ENCODE measurements around the gene C1orf226.

Gene C1orf226

DNA sequence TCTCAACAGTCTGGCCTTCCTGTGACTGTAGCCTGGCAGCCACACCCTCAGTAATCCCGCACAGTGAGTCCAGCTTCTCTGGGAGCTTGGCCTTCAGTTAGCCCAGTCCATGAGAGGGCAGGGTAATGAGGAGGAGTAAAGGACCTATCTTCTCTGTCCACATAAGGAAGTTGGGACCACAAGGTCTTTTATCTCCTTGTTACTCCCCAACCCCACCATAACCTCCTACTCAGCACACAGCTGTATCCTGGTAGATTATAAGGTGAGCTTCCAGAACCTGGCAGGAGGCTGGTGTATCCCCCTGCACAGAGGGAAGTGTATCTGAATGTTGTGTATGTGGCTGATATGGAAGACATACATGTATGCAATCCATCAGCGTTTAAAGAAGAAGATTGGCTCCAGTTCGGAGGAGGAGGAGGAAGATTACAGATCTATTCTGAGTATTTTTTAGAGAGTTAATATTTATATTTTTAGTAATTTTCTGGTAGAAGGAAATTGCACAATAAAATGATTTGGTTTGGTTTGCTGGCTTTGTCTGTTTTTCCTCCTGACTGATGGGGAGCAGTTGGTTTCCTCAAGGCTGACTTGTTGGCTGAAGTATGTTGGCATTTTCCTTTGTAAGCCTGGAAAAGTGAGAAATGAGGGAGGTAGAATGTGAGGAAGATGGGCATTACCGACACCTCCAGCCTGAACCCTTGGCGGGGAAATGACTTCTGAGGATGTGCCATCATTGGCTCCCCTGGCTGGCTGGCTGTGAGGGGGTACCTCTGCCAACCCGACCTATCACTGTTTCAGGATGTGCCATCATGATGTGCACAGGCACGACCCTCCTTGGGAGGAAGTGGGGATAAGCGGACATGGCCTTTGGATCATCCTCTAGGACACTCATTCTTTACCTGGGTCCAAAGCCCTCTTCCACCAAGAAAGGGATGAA, 5.0 kb downstream of the C1orf226 start:
- no peak for DNase-seq

GRCh38 chr1:162387226-162388082, 5.9 kb downstream of the C1orf226 start:
- no peak for DNase-seq

DNA sequence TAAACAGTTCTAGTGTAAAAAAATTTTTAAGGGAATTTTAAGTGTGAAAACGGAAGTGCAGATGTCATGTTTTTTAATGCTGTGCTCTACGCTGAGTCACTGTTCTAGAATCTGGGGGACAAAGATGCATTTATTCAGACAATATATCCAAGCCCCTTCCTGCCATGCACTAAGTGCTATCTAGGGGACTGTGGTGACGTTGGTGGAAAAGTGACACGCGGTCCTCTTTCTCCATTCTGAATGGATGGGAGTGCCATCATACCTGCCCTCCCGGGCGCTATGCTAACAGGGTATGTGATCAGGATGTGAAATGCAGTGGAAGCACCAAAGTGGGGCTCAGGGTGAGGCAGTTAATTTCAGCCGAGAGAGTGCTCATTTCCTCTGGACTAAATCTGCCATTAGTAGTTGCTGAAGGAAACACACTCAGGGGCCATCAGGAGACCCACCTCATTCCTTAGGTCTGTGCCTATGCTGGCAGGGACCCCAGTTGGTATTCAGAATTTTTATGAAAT, 6.6 kb downstream of the C1orf226 start:
- no peak for DNase-seq

DNA sequence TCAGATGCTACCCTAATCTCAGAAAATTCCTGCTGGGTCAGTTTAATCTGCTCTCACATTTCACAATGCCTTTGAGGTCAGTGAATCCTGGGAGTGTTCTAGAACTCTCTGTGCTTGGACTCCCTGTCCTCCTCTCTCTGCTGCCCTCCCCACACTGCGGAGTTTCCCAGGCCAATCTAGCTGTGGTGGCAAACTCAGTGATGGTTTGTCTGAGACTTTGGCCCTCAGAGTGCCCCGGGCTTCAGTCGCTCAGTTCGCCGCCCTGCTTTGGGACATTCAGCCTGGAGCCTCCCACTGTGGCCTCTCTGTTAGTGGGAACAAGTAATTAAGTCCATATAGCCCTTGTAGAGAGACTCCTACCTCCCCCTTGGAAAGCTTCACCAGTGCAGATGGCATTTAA, 7.1 kb downstream of the C1orf226 start:
- no peak for DNase-seq

- DNase-seq = no peak
Measured at GRCh38 chr1:162389021-162389818, 7.7 kb downstream of the C1orf226 start.

- no peak for DNase-seq
Measured at GRCh38 chr1:162389971-162390370, 8.4 kb downstream of the C1orf226 start.

- DNase-seq = no peak
Measured at GRCh38 chr1:162390396-162391185, 9.1 kb downstream of the C1orf226 start.

DNA sequence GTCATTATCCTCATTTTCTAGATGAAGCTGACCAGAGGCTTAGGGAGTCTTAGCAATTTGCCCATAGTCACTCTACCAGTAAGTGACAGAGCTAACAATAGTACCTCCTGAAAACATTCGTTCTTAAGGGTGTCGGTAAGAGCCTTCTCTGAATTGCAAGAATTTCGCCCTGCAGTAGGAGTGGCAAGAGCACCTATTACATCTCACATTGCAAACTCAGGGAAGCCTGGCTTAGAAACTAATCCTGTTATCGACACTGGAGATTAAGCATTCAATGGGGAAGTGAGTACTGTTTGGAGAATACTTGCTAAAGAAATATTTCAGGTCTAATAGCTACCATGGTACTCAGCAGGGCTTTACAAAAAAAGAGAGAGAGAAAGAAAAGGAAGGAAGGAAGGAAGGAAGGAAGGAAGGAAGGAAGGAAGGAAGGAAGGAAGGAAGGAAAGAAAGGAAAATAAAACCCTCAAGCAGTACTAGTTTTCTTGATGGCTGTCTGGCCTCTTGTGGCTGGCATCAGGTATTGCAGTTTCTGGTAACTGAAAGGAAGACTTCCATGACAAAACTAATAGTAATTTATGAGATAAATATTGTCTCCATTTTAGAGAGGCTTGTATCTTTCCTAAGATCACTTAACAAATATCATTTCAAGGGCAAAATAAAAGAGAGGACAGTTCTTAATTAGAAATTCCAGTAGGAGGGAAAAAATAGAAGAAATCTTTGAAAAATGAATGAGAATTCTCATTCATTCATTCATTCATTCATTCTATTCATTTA, 10.4 kb downstream of the C1orf226 start:
- DNase-seq = no peak

- DNase-seq = no peak
Measured at GRCh38 chr1:162396201-162396906, 14.8 kb downstream of the C1orf226 start.

- no peak for DNase-seq
Measured at GRCh38 chr1:162397039-162397448, 15.5 kb downstream of the C1orf226 start.

DNA sequence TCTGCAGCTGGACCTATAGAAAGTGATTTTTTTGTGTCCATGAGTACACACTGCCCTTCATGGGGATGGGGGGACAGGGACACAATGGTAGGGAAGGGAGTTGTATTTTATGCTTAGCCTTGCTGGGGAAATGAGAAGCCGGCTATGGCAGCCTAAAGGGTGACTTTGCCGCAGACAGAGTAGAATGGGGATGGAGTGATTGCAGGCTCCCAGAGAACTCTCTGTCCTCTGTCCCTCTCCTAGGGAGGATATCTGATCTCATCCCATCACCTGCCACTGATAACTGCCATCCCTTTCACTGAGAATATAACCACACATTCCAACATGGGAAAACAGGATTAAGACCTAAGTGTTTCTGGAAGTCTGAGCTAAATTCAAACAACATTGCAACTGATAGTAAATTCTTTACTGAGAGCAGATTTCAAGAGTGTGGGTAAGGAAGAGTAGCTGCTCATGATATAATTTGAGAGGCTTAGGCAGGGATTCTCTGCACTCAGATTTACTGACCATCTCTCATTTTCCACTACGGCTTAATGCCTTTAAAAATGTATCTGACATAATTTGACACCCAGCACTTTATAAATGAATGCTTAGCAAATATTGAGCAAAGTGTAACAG, 16.5 kb downstream of the C1orf226 start:
- no peak for DNase-seq

DNA sequence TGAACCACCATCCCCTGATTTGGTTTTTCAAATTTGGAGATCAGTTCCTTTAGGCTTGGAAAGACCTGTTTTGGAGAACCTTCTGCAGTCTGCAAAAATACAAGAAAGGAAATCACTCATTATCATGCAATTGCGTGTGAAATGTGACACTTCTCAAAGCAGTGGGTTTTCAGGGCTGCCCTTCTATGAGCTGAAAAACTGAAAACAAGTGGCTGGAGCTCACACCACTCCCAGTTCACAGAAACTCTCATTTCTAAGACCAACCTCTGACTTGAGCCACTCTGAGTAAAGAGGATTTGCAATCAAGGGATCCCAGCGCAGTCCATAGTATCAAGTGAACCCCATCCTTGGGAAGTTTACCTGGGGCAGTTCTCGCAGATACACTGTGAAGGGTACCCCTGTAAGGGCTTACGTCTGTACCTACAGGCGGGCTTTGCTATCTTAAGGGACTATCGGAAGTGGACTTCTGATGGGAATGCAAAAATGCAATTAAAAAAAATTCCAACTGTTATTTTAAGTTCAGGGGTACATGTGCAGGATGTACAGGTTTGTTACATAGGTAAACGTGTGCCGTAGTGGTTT, 17.6 kb downstream of the C1orf226 start:
- DNase-seq = no peak

DNA sequence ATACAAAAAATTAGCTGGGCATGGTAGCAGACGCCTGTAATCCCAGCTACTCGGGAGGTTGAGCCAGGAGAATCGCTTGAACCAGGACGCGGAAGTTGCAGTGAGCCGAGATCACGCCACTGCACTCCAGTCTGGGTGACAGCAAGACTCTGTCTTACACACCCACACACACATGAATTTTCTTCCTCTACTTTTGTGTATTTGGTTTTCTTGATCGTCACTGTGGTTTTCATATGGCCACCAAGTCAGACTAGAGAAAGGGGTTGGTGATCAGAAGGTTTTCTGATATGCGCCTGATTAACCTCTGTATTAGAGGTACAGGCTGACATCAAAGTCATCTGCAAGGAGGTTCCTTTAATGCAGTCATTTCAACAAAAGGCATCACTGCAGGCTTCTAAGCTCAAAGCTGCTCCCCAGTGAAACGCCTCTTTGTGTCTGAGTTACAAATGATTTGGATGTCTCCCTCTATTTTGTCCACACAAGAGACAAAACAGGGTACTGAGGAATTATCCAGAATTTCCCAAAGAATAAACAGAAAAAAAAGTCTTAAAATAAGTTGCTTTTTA, 19.3 kb downstream of the C1orf226 start:
- no peak for DNase-seq

DNA sequence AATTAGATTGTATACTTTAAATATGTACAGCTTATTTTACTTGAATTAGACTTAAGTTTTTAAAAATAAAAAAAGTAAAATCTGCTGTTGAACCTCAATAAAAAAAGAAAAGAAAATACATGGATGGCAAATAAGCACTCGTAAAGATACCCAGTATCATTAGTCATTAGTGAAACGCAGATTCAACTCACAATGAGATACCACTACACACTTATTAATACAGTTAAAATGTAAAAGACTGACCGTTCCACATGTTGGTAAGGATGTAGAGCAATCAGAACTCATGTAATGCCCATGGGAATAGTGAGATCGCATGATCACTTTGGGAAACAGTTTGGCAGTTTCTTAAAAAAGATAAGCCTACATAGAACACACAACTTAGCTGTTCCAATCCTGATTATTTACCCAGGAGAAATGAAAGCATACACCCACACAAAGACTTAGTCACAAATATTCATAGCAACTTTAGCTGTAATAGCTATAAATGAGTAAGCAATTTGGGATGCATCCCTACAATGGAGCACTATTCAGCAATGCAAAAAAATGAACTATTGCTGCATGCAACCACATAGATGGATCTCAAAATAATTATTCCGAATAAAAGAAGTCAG, 23.1 kb downstream of the C1orf226 start:
- no peak for DNase-seq

DNA sequence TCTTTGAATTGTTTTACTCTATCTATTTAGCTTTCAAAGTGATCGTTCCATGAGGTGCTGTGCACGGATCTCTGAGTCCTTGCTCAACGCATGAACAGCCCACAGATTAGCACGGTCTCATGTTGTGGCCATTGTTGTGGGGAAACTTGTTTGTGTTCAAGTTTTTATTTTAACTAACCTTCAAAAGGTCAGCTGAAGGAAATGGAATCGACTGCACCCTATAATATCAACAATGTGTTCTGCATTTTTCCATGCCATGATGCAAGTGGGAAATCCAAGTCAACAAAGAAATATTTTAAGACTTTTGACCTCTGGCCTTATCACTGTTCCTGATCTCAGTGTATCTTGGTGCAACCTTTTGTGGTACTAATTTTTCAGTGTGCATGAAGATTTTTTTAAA, 24.3 kb downstream of the C1orf226 start:
- no peak for DNase-seq

DNA sequence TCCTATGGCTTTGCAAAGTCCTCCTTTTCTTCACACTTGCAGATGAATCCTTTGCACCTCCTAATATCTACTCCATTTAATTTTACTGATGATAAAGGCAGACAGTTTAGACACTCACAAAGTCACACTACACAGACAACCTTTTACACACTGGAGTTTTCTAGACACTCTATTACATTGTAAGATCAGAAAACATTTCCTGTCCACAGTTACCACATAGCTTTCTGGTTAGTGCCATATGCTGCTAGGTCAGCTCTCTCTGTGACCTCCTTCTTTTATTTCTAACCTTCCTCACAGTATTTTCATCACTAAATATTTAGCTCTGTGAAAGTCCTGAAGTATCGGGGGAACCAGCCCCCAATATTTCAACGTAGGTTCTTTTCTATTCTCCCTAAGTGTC, 25.3 kb downstream of the C1orf226 start:
- DNase-seq = no peak

GRCh38 chr1:162407539-162407938, 26.0 kb downstream of the C1orf226 start:
- DNase-seq = no peak

DNA sequence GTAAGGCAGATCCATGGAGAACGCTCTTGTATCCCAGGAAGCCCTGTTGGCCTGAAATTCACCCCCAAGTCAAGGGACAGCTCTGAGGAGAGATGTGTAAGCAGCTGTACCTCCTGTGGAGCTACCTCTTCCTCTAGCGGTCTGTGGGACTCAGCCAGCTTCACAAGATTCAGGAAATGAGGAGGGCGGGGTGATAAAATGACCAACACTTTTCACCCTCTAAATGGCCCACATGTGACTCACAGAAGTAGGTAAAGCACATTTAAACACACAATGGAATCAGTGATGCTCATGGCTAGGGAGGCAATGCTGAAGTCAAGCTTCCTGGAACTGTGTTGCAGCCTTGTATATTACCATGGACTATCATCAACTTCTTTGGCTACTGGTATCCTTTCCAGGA, 30.5 kb downstream of the C1orf226 start, which contains the start of gene SH2D1B:
SH2D1B (minus strand) TSS at position 135 of the 400 bp plus-strand sequence; CDS start at position 15, 120 bp downstream.
- DNase-seq = no peak

- no peak for DNase-seq
Measured at GRCh38 chr1:162416215-162416614, 34.7 kb downstream of the C1orf226 start.
